NCI-H2227 (cell line): ENCODE measurements around the gene CST9.
"Not testable (repeated sequence)": the region's sequence is repeated elsewhere in the genome, so short reads cannot be mapped to it uniquely, and the experiment has no call there.

ENCODE experiments used
- DNase-seq: peaks from one replicate; lab custom pipeline; 2025; ENCODE audit not compliant: unreplicated experiment; lab: John Stamatoyannopoulos, UW

Gene CST9

GRCh38 chr20:23637282-23638221, 31.8 kb upstream of the CST9 start, which contains the start of gene CST3:
Gene CST3, minus strand, starts transcription at chr20:23637955. Its CDS starts 93 bp downstream, at chr20:23637862.
- DNase-seq: peak; percentile 83

- DNase-seq: no peak
Observed at GRCh38 chr20:23636908-23637281, 31.2 kb upstream of the CST9 start.

- DNase-seq: no peak
Observed at GRCh38 chr20:23636182-23636907, 30.6 kb upstream of the CST9 start.

- not testable (repeated sequence) for DNase-seq
Observed at GRCh38 chr20:23635768-23636090, 30.0 kb upstream of the CST9 start.

GRCh38 chr20:23634985-23635767, 29.5 kb upstream of the CST9 start:
- no peak for DNase-seq

- DNase-seq: no peak
Observed at GRCh38 chr20:23634044-23634801, 28.5 kb upstream of the CST9 start.

GRCh38 chr20:23632711-23633573, 27.2 kb upstream of the CST9 start:
- no peak for DNase-seq

- no peak for DNase-seq
Observed at GRCh38 chr20:23631981-23632710, 26.4 kb upstream of the CST9 start.

- no peak for DNase-seq
Observed at GRCh38 chr20:23631226-23631822, 25.6 kb upstream of the CST9 start.

- no peak for DNase-seq
Observed at GRCh38 chr20:23630392-23630849, 24.7 kb upstream of the CST9 start.

- no peak for DNase-seq
Observed at GRCh38 chr20:23629542-23630391, 24.1 kb upstream of the CST9 start.

- no peak for DNase-seq
Observed at GRCh38 chr20:23629017-23629541, 23.4 kb upstream of the CST9 start.

- no peak for DNase-seq
Observed at GRCh38 chr20:23628402-23629016, 22.8 kb upstream of the CST9 start.

- DNase-seq: no peak
Observed at GRCh38 chr20:23627501-23627900, 21.8 kb upstream of the CST9 start.

- DNase-seq: no peak
Observed at GRCh38 chr20:23626040-23626620, 20.4 kb upstream of the CST9 start.

- DNase-seq: no peak
Observed at GRCh38 chr20:23625236-23625964, 19.7 kb upstream of the CST9 start.
